Suprapubic skin (tissue), 4 donors: ENCODE data around the gene SRD5A1. TPM values are rescaled to one million over a fixed set of nuclear protein-coding genes. Genes with fewer than 3 reads are reported as not detected.

Source experiments
- DNase-seq, 2 donors: peaks; one replicate each; pipeline ENCODE4 v3.0.0-alpha.2; 2019; ENCODE audit warnings: low spot score in 2 of 2
- H3K27ac ChIP-seq: fragments of 200-600 bp; sonication (generic); one replicate; pipeline ENCODE4 v1.5.1; 2019
- H3K27me3 ChIP-seq: fragments of 200-600 bp; sonication (generic); one replicate; pipeline ENCODE4 v1.5.1; 2019
- H3K36me3 ChIP-seq: fragments of 200-600 bp; sonication (generic); one replicate; pipeline ENCODE4 v1.5.1; 2019
- H3K4me1 ChIP-seq: fragments of 200-600 bp; sonication (generic); one replicate; pipeline ENCODE4 v1.5.1; 2019
- H3K4me3 ChIP-seq: fragments of 200-600 bp; sonication (generic); one replicate; pipeline ENCODE4 v1.5.1; 2019; ENCODE audit warnings: mild to moderate bottlenecking
- H3K9me3 ChIP-seq: fragments of 200-600 bp; sonication (generic); one replicate; pipeline ENCODE4 v1.5.1; 2019
- CTCF ChIP-seq, 2 donors: fragments of 200-600 bp in 1 of 2; fragments of 450-650 bp in 1 of 2; sonication (generic) in 1 of 2; IDR thresholded peaks; one replicate each; pipeline ENCODE4 v1.5.1; 2016 to 2019; ENCODE audit warnings: antibody characterized with exemption in 2 of 2, mild to moderate bottlenecking in 1 of 2, moderate library complexity in 1 of 2
- EP300 ChIP-seq: sonication (generic); formaldehyde crosslinking; IDR thresholded peaks from one replicate; pipeline ENCODE4 v1.6.1; 2017; ENCODE audit warnings: antibody characterized with exemption
- POLR2A ChIP-seq, 2 donors: fragments of 450-650 bp; IDR thresholded peaks; one replicate each; pipeline ENCODE4 v1.6.1; 2017; ENCODE audit warnings: antibody characterized with exemption in 2 of 2, mild to moderate bottlenecking in 2 of 2, moderate library complexity in 2 of 2
- POLR2AphosphoS5 ChIP-seq, 3 donors: sonication (generic); formaldehyde crosslinking; IDR thresholded peaks; one replicate each; pipeline ENCODE4 v1.6.1; 2017; ENCODE audit warnings: antibody characterized with exemption in 3 of 3
- WGBS: methylation state at CpG from one replicate; pipeline ENCODE4 v1.1.5; 2018; 5-methylcytosine and 5-hydroxymethylcytosine counted together
- total RNA-seq, 4 donors: library from RNA; depleted of rRNA; stranded (reverse); fragments of >200 nt; gene quantifications; one replicate each; pipeline ENCODE4 v1.1.0, GENCODE V29; 2016

The SRD5A1 gene
- total RNA-seq, 4 donors from 2014 or later, result 62.7 to 86.8 (median 74.8) TPM

GRCh38 chr5:6681682-6682081 is 48.4 kb downstream of the SRD5A1 start:
- H3K4me3 ChIP-seq, result no peak overlapping the region
- 79% methylated on average over 2 of the region's 2 CpGs for WGBS
- TF ChIP-seq EP300, result no peak

GRCh38 chr5:6682239-6682638 is 49.0 kb downstream of the SRD5A1 start:
- no peak for DNase-seq
- H3K9me3 ChIP-seq, result no peaks in the 10 kb centered on the region
- H3K27me3 ChIP-seq, result peaks cover 3% of the 10 kb centered on the region
- H3K4me1 ChIP-seq, result peaks cover 3% of the 10 kb centered on the region
- H3K27ac ChIP-seq, result no peak overlapping the region
- TF ChIP-seq POLR2AphosphoS5 (IDR thresholded peaks at IDR 0.05) (no peak), POLR2A (IDR thresholded peaks at IDR 0.05) (no peak), EP300 (no peak), CTCF (IDR thresholded peaks at IDR 0.05) (no peak)
- H3K36me3 ChIP-seq, result no peaks in the 10 kb centered on the region
- WGBS, result 60% methylated on average over 11 of the region's 11 CpGs
- no peak overlapping the region for H3K4me3 ChIP-seq

More at GRCh38 chr5:6681682-6682081, 48.4 kb downstream of the SRD5A1 start:
- H3K36me3 ChIP-seq, result no peaks in the 10 kb centered on the region
- peaks cover 3% of the 10 kb centered on the region for H3K27me3 ChIP-seq
- DNase-seq, result no peak
- H3K9me3 ChIP-seq, result no peaks in the 10 kb centered on the region
- no peaks in the 10 kb centered on the region for H3K4me1 ChIP-seq
- no peak overlapping the region for H3K27ac ChIP-seq

- Histone ChIP-seq H3K27ac (no peak overlapping the region), H3K9me3 (no peaks in the 10 kb centered on the region), H3K4me1 (peaks cover 5% of the 10 kb centered on the region), H3K27me3 (peaks cover 3% of the 10 kb centered on the region), H3K4me3 (no peak overlapping the region), H3K36me3 (no peaks in the 10 kb centered on the region)
- no peak for TF ChIP-seq EP300
- TF ChIP-seq POLR2AphosphoS5 (IDR thresholded peaks at IDR 0.05), result no peak
- no peak for TF ChIP-seq POLR2A (IDR thresholded peaks at IDR 0.05)
- TF ChIP-seq CTCF (IDR thresholded peaks at IDR 0.05), result no peak
- DNase-seq, result no peak
- WGBS, result 85% methylated on average over 8 of the region's 8 CpGs
Observed at GRCh38 chr5:6683241-6683640, 50.0 kb downstream of the SRD5A1 start.

- no peak overlapping the region for H3K4me3 ChIP-seq
- no peaks in the 10 kb centered on the region for H3K9me3 ChIP-seq
- H3K27me3 ChIP-seq, result peaks cover 3% of the 10 kb centered on the region
- no peak overlapping the region for H3K27ac ChIP-seq
- no peaks in the 10 kb centered on the region for H3K36me3 ChIP-seq
- H3K4me1 ChIP-seq, result peaks cover 5% of the 10 kb centered on the region
- DNase-seq, result no peak
- no peak for TF ChIP-seq POLR2AphosphoS5 (IDR thresholded peaks at IDR 0.05)
- no peak for TF ChIP-seq POLR2A (IDR thresholded peaks at IDR 0.05)
- TF ChIP-seq CTCF (IDR thresholded peaks at IDR 0.05), result no peak
- no peak for TF ChIP-seq EP300
- 85% methylated on average over 4 of the region's 4 CpGs for WGBS
Observed at GRCh38 chr5:6684075-6684474, 50.8 kb downstream of the SRD5A1 start.

GRCh38 chr5:6686501-6686900 is 53.3 kb downstream of the SRD5A1 start:
- DNase-seq, result no peak
- no peak overlapping the region for H3K27ac ChIP-seq
- peaks cover 5% of the 10 kb centered on the region for H3K4me1 ChIP-seq
- H3K27me3 ChIP-seq, result peaks cover 3% of the 10 kb centered on the region
- H3K9me3 ChIP-seq, result no peaks in the 10 kb centered on the region
- no peak overlapping the region for H3K4me3 ChIP-seq
- TF ChIP-seq EP300, result no peak
- no peak for TF ChIP-seq CTCF (IDR thresholded peaks at IDR 0.05)
- TF ChIP-seq POLR2A (IDR thresholded peaks at IDR 0.05), result no peak
- no peak for TF ChIP-seq POLR2AphosphoS5 (IDR thresholded peaks at IDR 0.05)
- 48% methylated on average over 6 of the region's 6 CpGs for WGBS
- H3K36me3 ChIP-seq, result no peaks in the 10 kb centered on the region

- 6% methylated on average over 22 of the region's 22 CpGs for WGBS
- Histone ChIP-seq H3K4me3 (no peak overlapping the region), H3K36me3 (no peaks in the 10 kb centered on the region), H3K27me3 (peaks cover 2% of the 10 kb centered on the region), H3K27ac (no peak overlapping the region), H3K9me3 (no peaks in the 10 kb centered on the region), H3K4me1 (peaks cover 5% of the 10 kb centered on the region)
- no peak for DNase-seq
- TF ChIP-seq EP300 (no peak), POLR2AphosphoS5 (IDR thresholded peaks at IDR 0.05) (no peak), CTCF (IDR thresholded peaks at IDR 0.05) (no peak)
Observed at GRCh38 chr5:6686915-6687409, 53.7 kb downstream of the SRD5A1 start.
